Thyroid gland (tissue), 4 donors: ENCODE measurements around the gene PNPLA2. TPM values are rescaled to one million over a fixed set of nuclear protein-coding genes. Genes with fewer than 3 reads are reported as not detected.

Experiments used
- DNase-seq, 2 donors: peaks; one replicate each; pipeline ENCODE4 v3.0.0-alpha.2; 2019
- H3K27ac ChIP-seq, 3 donors: fragments of 200-600 bp; sonication (generic); 1 replicate in 2 of 3; 2 replicates in 1 of 3; pipeline ENCODE4 v1.5.1; 2016 to 2019; ENCODE audit warnings: mild to moderate bottlenecking in 1 of 3, moderate library complexity in 1 of 3
- H3K27me3 ChIP-seq: fragments of 200-600 bp; sonication (generic); one replicate; pipeline ENCODE4 v1.5.1; 2019
- H3K36me3 ChIP-seq, 2 donors: fragments of 200-600 bp; sonication (generic); one replicate each; pipeline ENCODE4 v1.5.1; 2016 to 2019
- H3K4me1 ChIP-seq, 2 donors: fragments of 200-600 bp; sonication (generic); one replicate each; pipeline ENCODE4 v1.5.1; 2017 to 2019
- H3K4me3 ChIP-seq, 3 donors: fragments of 200-600 bp; sonication (generic); replicated peaks in 1 of 3; 1 replicate in 2 of 3; 2 replicates in 1 of 3; pipeline ENCODE4 v1.5.1; 2016; ENCODE audit warnings: mild to moderate bottlenecking in 1 of 3
- H3K9me3 ChIP-seq: fragments of 200-600 bp; sonication (generic); one replicate; pipeline ENCODE4 v1.5.1; 2017
- POLR2A ChIP-seq, 2 donors: fragments of 450-650 bp; IDR thresholded peaks; one replicate each; pipeline ENCODE4 v1.6.1; 2017; ENCODE audit warnings: antibody characterized with exemption in 2 of 2, mild to moderate bottlenecking in 2 of 2, moderate library complexity in 1 of 2
- WGBS, 2 donors: methylation state at CpG; one replicate each; pipeline ENCODE4 v1.1.5; 2017; 5-methylcytosine and 5-hydroxymethylcytosine counted together
- intact Hi-C: fragments of 100-400 bp; cut with DNase I; formaldehyde crosslinking; loops from one replicate; pipeline ENCODE4 v1.15.1; 2023
- total RNA-seq, 4 donors: library from RNA; depleted of rRNA; stranded (reverse); fragments of >200 nt; gene quantifications; one replicate each; pipeline ENCODE4 v1.2.3, GENCODE V29; 2016
- TF ChIP-seq, protein P1 (sequence below), 6 experiments: fragments of 200-600 bp in 3 of 6; fragments of 450-650 bp in 3 of 6; sonication (generic) in 3 of 6; IDR thresholded peaks; one replicate each; pipeline ENCODE4 v1.5.1; 2016 to 2019; ENCODE audit warnings: antibody characterized with exemption in 6 of 6, mild to moderate bottlenecking in 2 of 6, inconsistent platforms in 1 of 6, moderate library complexity in 1 of 6

The PNPLA2 gene
- total RNA-seq, 4 donors from 2014 or later = 35.8 to 95.0 (median 57.6) TPM

GRCh38 chr11:859394-860131, 40.8 kb downstream of the PNPLA2 start:
- intact Hi-C loops = no loop called here
- Histone ChIP-seq H3K9me3 (no peaks in the 10 kb centered on the region), H3K4me3 (no peak overlapping the region), H3K36me3 (peaks cover 3 to 10% of the 10 kb centered on the region in 2 donors), H3K27me3 (no peaks in the 10 kb centered on the region), H3K27ac (no peak overlapping the region), H3K4me1 (peaks cover 5% of the 10 kb centered on the region in 2 donors)
- 46 to 59% methylated on average over 14 to 20 of the region's 31 CpGs for WGBS, 2 donors
- DNase-seq = peak; percentile 77 to 81
- TF ChIP-seq, protein P1, sequence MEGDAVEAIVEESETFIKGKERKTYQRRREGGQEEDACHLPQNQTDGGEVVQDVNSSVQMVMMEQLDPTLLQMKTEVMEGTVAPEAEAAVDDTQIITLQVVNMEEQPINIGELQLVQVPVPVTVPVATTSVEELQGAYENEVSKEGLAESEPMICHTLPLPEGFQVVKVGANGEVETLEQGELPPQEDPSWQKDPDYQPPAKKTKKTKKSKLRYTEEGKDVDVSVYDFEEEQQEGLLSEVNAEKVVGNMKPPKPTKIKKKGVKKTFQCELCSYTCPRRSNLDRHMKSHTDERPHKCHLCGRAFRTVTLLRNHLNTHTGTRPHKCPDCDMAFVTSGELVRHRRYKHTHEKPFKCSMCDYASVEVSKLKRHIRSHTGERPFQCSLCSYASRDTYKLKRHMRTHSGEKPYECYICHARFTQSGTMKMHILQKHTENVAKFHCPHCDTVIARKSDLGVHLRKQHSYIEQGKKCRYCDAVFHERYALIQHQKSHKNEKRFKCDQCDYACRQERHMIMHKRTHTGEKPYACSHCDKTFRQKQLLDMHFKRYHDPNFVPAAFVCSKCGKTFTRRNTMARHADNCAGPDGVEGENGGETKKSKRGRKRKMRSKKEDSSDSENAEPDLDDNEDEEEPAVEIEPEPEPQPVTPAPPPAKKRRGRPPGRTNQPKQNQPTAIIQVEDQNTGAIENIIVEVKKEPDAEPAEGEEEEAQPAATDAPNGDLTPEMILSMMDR (IDR thresholded peaks at IDR 0.05) = no peak
- no peak for TF ChIP-seq POLR2A (IDR thresholded peaks at IDR 0.05)

DNA sequence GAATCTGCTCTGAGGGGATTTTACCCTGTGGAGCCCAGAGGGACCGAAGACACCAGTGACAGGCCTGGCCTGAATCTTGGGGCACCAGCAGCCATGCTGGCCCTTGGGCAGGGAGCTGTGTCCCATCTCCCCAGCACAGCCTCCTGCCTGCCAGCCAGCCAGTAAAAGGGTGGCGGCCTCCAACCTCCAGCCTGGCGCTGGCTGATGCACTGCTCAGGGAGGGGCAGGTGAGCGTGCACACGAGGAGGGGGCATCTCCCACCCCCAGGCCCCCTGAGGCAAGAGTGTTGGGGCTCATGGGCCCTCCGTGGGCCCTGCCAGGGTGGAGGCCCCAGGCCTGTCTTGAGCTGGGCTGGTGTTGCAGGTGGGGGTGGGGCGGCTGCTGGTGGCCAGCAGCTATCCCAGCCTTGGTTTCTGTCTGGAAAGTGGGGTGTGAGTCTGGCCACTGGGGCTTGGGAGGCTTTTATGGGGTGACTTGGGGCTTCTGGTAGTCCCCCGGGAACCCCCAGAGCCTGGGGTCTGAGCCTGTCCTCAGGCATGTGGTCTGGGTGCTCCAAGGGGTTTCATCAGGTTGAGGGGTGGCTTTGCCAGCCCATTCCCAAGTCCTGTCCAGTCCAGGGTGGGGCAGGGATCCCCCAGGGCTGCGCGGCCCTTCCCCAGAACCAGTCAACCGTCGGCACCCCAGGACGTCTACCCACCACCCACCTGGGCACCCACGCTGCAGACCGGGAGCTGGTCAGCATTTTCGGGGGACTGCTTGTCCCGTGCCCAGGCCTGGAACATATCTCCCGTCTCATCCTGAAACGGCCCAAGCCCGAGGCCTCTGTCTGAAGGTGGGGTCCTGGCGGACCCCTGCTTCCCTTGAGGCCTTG, 41.8 kb downstream of the PNPLA2 start:
- intact Hi-C loops = no loop called here

GRCh38 chr11:861105-861479, 42.4 kb downstream of the PNPLA2 start:
- peaks cover 5% of the 10 kb centered on the region in 2 donors for H3K4me1 ChIP-seq
- DNase-seq = no peak
- no peaks in the 10 kb centered on the region for H3K9me3 ChIP-seq
- intact Hi-C loops = no loop called here
- no peaks in the 10 kb centered on the region for H3K27me3 ChIP-seq
- peaks cover 4 to 22% of the 10 kb centered on the region in 2 donors for H3K36me3 ChIP-seq
- no peak overlapping the region for H3K4me3 ChIP-seq
- TF ChIP-seq POLR2A (IDR thresholded peaks at IDR 0.05) = no peak
- TF ChIP-seq, protein P1 (IDR thresholded peaks at IDR 0.05) = no peak
- 90 to 93% methylated on average over 14 of the region's 14 CpGs for WGBS, 2 donors
- no peak overlapping the region for H3K27ac ChIP-seq

More for the DNA sequence above, 41.8 kb downstream of the PNPLA2 start:
- Histone ChIP-seq H3K4me3 (no peak overlapping the region), H3K27ac (no peak overlapping the region), H3K9me3 (no peaks in the 10 kb centered on the region), H3K36me3 (peaks cover 4 to 17% of the 10 kb centered on the region in 2 donors), H3K4me1 (peaks cover 5% of the 10 kb centered on the region in 2 donors), H3K27me3 (no peaks in the 10 kb centered on the region)
- no peak for TF ChIP-seq POLR2A (IDR thresholded peaks at IDR 0.05)
- TF ChIP-seq, protein P1 (IDR thresholded peaks at IDR 0.05) = no peak
- no peak for DNase-seq
- WGBS, 2 donors = 92 to 96% methylated on average over 6 to 14 of the region's 21 CpGs

- intact Hi-C loops = no loop called here
- H3K27me3 ChIP-seq = no peaks in the 10 kb centered on the region
- no peaks in the 10 kb centered on the region for H3K9me3 ChIP-seq
- peaks cover 5% of the 10 kb centered on the region in 2 donors for H3K4me1 ChIP-seq
- no peak overlapping the region for H3K27ac ChIP-seq
- no peak for DNase-seq
- 56 to 64% methylated on average over 14 to 15 of the region's 20 CpGs for WGBS, 2 donors
- H3K36me3 ChIP-seq = peaks cover 4 to 22% of the 10 kb centered on the region in 2 donors
- TF ChIP-seq, protein P1 (IDR thresholded peaks at IDR 0.05) = no peak
- TF ChIP-seq POLR2A (IDR thresholded peaks at IDR 0.05) = no peak
- no peak overlapping the region for H3K4me3 ChIP-seq
These were observed 43.5 kb downstream of the PNPLA2 start for GRCh38 chr11:862081-862661.
